ENCODE data around the gene DMBT1.
"Not testable (repeated sequence)": the region's sequence is repeated elsewhere in the genome, so short reads cannot be mapped to it uniquely, and the experiment has no call there.

- TF ChIP-seq CTCF, POLR2A (IDR thresholded peaks at IDR 0.05): not testable (repeated sequence)
These were observed 60.4 kb downstream of the DMBT1 start for GRCh38 chr10:122620961-122621360.
